Stimulated activated naive CD4-positive, alpha-beta T cell treated with Interleukin-2 at 50 U/mL for 16 hours (primary cell): ENCODE measurements around the gene ZNF566.

Experiments used
- DNase-seq: peaks from one replicate; lab custom pipeline; 2025; lab: John Stamatoyannopoulos, UW

Gene ZNF566

DNA sequence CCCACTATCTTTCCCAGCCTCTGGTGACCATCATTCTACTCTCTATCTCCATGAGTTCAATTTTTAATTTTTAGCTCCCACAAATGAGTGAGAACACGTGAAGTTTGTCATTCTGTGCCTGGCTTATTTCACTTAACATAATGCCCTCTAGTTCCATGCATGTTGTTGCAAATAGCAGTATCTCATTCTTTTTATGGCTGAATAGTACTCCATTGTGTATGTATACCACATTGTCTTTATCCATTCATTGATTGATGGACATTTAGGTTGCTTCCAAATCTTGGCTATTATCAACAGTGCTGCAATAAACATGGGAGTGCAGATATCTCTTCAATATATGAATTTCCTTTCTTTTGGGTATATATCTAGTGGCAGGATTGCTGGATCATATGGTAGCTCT lies 48.0 kb downstream of the ZNF566 start:
- no peak for DNase-seq

DNA sequence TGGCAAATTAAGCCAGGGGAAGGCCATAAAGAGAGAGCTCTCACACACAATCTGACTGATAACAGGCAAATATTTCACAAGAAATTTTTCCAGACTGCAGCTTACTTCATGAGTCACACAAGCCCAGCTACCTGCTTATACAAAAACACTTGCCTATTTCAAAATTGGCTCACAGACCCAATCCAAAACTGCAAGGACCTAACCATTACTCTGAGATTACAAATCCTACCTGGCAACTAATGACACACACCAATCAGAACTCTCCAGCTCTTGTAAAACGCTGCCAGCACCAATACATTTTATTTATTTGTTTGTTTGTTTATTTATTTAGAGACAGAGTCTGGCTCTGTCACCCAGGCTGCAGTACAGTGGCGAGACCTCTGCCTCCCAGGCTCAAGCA lies 52.8 kb downstream of the ZNF566 start:
- no peak for DNase-seq

DNA sequence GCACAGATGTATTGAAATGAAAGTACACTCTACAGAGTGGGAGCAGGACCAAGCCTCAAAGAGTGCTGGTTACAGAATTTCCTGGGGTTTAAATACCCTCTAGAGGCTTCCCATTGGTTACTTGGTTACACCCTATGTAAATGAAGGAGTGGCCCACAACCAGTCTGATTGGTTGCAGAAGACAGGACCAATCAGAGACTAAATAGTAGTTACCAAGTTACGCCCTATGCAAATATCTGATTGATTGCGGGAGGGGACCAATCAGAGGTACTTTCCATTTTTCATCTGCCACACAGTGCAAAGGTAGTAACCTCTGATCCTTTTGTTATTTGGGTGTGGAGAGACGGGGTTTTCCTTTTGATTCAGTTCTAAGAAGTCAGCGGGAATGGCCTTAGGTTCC lies 65.4 kb downstream of the ZNF566 start:
- DNase-seq = no peak

DNA sequence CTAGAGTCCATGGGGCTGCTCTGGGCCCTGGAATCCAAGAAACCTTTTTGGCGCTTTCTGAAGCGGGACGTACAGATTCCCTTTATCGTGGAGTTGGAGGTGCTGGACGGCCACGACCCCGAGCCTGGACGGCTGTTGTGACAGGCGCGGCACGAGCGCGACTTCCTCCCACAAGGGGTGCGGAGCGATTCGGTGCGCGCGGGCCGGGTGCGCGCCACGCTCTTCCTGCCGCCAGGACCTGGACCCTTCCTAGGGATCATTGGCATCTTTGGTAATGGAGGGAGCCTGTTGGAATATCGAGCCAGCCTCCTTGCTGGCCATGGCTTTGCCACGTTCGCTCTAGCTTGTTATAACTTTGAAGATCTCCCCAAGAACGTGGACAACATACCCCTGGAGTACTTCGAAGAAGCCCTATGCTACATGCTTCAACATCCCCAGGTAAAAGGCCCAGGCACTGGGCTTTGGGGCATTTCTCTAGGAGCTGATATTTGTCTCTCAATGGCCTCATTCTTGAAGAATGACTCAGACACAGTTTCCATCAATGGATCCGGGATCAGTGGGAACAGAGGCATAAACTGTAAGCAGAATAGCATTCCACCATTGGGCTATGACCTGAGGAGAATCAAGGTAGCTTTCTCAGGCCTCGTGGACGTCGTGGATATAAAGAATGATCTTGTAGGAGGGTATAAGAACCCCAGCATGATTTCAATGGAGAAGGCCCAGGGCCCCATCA lies 67.4 kb downstream of the ZNF566 start:
- no peak for DNase-seq

DNA sequence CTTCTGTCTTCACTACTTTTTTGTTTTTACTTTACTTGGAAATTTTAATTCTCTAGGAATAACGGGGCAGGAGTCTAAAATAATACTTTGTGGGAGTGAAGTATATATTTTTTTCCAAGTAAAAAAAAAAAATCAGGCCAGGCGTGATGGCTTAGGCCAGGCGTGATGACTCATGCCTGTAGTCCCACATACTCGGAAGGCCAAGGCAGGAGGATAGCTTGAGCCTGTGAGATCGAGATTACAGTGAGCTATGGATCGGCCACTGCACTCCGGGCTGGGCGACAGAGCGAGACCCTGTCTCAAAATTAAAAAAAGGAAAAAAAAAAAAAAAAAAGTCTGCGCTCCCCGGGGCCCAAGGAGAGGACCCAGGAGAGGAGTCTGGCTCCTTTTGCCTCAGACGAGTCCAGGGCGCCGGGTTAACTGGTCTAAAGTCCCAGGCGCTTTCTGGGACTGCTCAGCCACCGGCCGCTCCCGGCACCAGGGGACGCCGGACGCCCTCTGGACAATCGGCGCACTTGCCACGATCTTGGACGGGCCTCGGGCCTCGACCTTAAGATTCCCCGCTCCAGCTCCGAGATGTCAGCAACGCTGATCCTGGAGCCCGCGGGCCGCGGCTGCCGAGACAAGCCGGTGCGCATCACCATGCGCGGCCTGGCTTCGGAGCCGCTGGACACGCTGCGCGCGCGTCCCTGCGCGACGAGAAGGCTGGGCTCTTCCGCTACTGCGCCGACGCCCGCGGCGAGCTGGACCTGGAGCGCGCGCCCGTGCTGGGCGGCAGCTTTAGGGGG lies 68.2 kb downstream of the ZNF566 start:
- DNase-seq = no peak

DNA sequence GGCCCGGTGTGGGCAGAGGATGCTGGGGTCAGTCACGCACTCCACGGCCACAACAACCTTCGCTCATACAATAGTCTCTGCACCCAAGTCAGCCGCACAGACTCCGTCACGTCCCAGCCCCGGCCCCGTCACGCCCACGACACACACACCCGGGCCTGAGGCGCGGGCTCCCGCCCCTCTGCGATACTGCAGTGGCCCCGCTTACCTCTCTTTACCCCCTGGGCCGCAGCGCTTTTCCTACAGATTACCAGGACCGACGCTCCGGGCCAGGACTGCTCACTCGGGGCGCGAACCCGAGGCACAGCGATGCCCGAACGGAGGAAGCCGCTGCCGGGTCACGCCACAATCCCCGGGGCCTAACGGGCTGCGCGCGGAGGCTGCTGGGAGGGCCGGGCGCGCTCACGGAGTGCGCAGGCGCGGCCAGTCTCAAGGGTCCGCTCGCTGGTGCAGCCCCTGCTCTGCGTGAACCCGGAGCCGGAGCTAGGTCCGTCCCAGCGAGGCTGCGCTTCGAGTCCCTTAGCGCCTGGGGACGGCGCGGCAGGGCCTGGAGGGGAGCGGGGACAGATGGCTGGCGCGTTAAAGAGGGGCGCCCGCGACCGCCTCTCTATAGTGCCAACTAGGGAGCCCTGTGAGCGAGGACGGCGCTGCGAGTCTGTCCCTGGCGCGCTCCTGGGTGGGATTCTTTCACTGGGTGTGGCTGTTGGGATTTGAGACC lies 70.9 kb downstream of the ZNF566 start, which contains the start of gene ZFP82:
Gene ZFP82 (minus strand): TSS at position 358 of the 715 bp plus-strand sequence. CDS start 8,855 bp downstream, outside the sequence.
- peak; percentile 69 for DNase-seq

DNA sequence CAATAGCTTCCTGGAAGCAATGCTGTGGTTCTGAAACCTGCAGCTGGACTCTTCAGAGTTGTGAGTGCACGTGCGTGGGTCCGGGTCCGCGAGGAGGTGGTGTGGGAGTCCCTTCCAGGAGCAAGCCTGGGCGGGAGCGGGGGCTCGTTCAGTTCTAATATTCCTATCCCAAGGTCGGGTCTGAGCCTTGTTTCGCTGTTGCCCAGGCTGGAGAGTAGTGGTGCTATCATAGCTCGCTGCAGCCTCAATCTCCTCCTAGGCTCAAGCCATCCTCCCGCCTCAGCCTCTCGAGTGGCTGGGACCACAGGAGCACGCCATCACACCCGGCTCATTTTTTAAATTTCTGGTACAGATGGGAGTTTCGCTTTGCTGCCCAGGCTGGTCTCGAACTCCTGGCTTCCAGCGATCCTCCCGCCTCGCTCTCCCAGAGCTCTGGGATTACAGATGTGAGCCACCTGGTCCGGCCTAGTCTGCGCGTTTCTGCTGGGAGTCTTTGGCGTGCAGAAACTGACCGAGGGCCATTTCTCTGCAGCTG lies 71.5 kb downstream of the ZNF566 start:
- DNase-seq = no peak

DNA sequence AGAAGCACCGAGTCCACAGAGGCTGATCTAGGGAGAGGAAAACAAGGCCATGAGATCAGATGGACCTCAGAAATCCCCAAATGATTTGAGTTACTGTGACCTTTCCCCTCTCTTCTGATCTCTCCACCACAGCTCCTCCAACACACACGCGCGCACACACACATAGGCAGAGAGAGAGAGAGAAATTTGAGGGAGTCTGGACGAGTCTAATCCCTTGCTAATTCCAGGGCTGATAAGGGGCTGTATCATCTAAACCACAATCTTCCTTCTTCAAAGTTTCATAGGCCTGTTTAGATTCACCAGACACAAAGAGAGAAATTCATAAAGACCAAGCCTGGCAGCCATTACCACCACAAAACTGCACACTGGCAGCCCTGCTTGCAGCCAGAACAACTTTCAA lies 79.5 kb downstream of the ZNF566 start:
- no peak for DNase-seq

DNA sequence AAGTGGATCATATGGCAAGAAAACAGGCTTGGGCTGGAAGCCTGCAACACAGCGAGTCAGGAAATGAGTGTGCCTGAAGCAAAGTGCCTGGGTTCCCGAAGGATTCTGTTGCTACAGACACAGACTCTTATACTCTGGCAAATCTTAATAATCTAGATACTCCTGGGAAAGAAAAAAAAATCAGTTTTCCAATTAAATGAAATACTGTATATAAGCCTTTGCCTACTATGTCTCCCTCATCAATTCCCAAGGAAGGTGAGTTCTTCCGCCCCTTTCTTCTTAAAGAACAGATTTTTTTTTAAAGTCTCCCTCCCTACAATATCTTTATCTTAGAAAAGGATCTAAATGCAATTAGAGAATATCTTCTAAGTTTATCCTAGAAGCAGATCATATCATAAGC lies 81.3 kb downstream of the ZNF566 start:
- DNase-seq = no peak

DNA sequence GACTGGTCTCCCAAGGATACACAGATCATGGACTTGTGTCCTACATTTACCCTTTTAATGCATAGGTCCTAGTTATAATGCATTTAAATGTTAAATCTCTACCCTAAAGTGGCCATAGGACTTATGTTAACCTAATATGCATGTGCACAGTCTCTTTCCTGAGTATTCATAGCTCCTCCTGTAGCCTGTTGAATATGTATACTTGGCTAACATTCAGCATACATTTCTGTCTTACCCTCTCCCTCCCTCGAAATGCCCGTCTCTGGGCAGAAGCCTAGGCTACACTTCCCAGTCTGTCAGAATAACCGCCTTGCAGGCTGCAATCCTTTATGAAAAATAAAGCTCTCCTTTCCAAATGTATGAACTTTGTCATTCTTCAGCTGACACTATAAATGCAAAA lies 84.9 kb downstream of the ZNF566 start:
- DNase-seq = no peak

DNA sequence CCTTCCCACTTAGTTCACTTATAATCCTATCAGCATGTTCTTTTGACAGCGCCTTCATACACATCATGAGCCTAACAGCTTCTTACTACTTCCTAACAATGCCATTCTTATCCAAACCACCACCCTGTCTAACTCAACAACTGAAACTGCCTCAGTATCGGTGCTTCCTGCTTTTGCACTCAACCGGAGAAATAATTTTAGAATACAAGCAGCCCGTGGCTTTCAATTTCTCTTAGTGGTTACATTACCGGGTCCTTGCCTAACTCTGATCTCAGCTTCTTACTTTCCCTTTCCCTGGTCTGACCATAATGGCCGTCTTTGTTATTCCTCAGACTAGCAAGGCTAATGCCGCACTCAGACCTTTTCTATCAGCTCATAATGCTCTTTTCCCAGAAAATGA lies 87.9 kb downstream of the ZNF566 start:
- DNase-seq = no peak

DNA sequence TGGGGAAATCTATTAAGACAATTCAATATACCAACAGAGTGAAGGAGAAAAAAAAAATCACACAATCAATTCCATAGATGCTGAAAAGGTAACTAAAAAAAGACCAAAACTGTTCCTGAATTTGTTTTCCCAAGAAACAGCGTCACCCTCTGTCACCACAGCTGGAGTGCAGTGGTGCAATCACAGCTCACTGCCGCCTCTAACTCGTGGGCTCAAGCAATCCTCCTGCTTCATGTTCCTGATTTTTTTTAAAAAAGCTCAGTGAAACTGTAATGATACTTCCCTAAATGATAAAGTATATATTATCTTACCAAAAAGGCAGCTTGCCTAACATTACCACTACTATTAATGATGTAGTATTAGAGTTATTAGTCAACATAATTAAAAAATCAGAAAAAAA lies 90.8 kb downstream of the ZNF566 start:
- DNase-seq = no peak
